ENCODE measurements around the gene TTC22. TPM values are rescaled to one million over a fixed set of nuclear protein-coding genes. Genes with fewer than 3 reads are reported as not detected.
"Not testable (repeated sequence)": the region's sequence is repeated elsewhere in the genome, so short reads cannot be mapped to it uniquely, and the experiment has no call there.

Gene TTC22
- total RNA-seq, 1 experiment from 2014 or later: 0.10 TPM

GRCh38 chr1:54777431-54777830 lies 23.7 kb downstream of the TTC22 start:
- DNase-seq (ENCODE audit: low read depth, low spot score) (no peak), ATAC-seq (no peak)
- in situ Hi-C loops (cut with HindIII; ENCODE audit: low pct_unique_long_range_greater_than_20kb, low sequenced_read_pairs): no loop called here
- Histone ChIP-seq H3K4me3 (ENCODE audit: low read depth in 2 of 2, low read length in 2 of 2) (no peak overlapping the region), H3K4me1 (ENCODE audit: control insufficient read depth, insufficient read depth, low read length) (no peaks in the 10 kb centered on the region), H3K27me3 (ENCODE audit: control insufficient read depth, insufficient read depth, low read length) (no peaks in the 10 kb centered on the region), H3K36me3 (ENCODE audit: control insufficient read depth, insufficient read depth, low read length) (no peaks in the 10 kb centered on the region), H3K27ac (ENCODE audit: low read length) (no peak overlapping the region), H3K9me3 (ENCODE audit: control insufficient read depth, insufficient read depth, low read depth, low read length) (no peaks in the 10 kb centered on the region)
- BruUV-seq (replicated peaks): no TSS peak
- CTCF ChIA-PET: no interaction called here
- TF ChIP-seq TCF7L2 (IDR thresholded peaks at IDR 0.05; ENCODE audit: low read depth, low read length): no peak
- TF ChIP-seq CTCF (IDR thresholded peaks at IDR 0.05): no peak
- no peak for TF ChIP-seq POLR2AphosphoS5 (IDR thresholded peaks at IDR 0.05; ENCODE audit: low read depth, low read length)
- POLR2A ChIA-PET: no interaction called here
- intact Hi-C loops (cut with micrococcal nuclease; ENCODE audit: unreplicated experiment): no loop called here

GRCh38 chr1:54777011-54777410 lies 24.1 kb downstream of the TTC22 start:
- H3K9me3 ChIP-seq (ENCODE audit: control insufficient read depth, insufficient read depth, low read depth, low read length): no peaks in the 10 kb centered on the region
- no peak for DNase-seq (ENCODE audit: low read depth, low spot score)
- no peaks in the 10 kb centered on the region for H3K36me3 ChIP-seq (ENCODE audit: control insufficient read depth, insufficient read depth, low read length)
- intact Hi-C loops (cut with micrococcal nuclease; ENCODE audit: unreplicated experiment): no loop called here
- no TSS peak for BruUV-seq (replicated peaks)
- no peaks in the 10 kb centered on the region for H3K27me3 ChIP-seq (ENCODE audit: control insufficient read depth, insufficient read depth, low read length)
- no peak overlapping the region for H3K4me3 ChIP-seq (ENCODE audit: low read depth in 2 of 2, low read length in 2 of 2)
- ChIA-PET POLR2A (no interaction called here), CTCF (interaction anchor here (0.7 kb wide), 1 partner anchor 639 kb away, joined by 5 read pairs; no protein-coding TSS in a partner anchor)
- no peak overlapping the region for H3K27ac ChIP-seq (ENCODE audit: low read length)
- in situ Hi-C loops (cut with HindIII; ENCODE audit: low pct_unique_long_range_greater_than_20kb, low sequenced_read_pairs): no loop called here
- TF ChIP-seq POLR2AphosphoS5 (IDR thresholded peaks at IDR 0.05; ENCODE audit: low read depth, low read length) (no peak), TCF7L2 (IDR thresholded peaks at IDR 0.05; ENCODE audit: low read depth, low read length) (no peak), REST (IDR thresholded peaks at IDR 0.05; ENCODE audit: insufficient read depth in 1 of 2, low read depth in 2 of 2, low read length in 1 of 2) (no peak), SIN3A (IDR thresholded peaks at IDR 0.05; ENCODE audit: borderline replicate concordance, insufficient read depth, low read depth, low read length) (no peak), CTCF (IDR thresholded peaks at IDR 0.05) (no peak)
- no peaks in the 10 kb centered on the region for H3K4me1 ChIP-seq (ENCODE audit: control insufficient read depth, insufficient read depth, low read length)
- ATAC-seq: no peak

GRCh38 chr1:54775828-54776721 lies 25.0 kb downstream of the TTC22 start:
- H3K4me1 ChIP-seq (ENCODE audit: control insufficient read depth, insufficient read depth, low read length); CTCF ChIA-PET; H3K27me3 ChIP-seq (ENCODE audit: control insufficient read depth, insufficient read depth, low read length); H3K36me3 ChIP-seq (ENCODE audit: control insufficient read depth, insufficient read depth, low read length); BruUV-seq (replicated peaks); ATAC-seq; H3K9me3 ChIP-seq (ENCODE audit: control insufficient read depth, insufficient read depth, low read depth, low read length); H3K27ac ChIP-seq (ENCODE audit: low read length); DNase-seq (ENCODE audit: low read depth, low spot score); H3K4me3 ChIP-seq (ENCODE audit: low read depth in 2 of 2, low read length in 2 of 2); intact Hi-C loops (cut with micrococcal nuclease; ENCODE audit: unreplicated experiment); in situ Hi-C loops (cut with HindIII; ENCODE audit: low pct_unique_long_range_greater_than_20kb, low sequenced_read_pairs); POLR2A ChIA-PET: not testable (repeated sequence)

Measured in Panc1 (cell line).